Glutamatergic neuron (in vitro differentiated cells): ENCODE data around the gene MT2A. TPM values are rescaled to one million over a fixed set of nuclear protein-coding genes. Genes with fewer than 3 reads are reported as not detected.

Source experiments
- DNase-seq: peaks from one replicate; pipeline ENCODE4 v3.0.0; 2022
- H3K27ac Mint-ChIP-seq: one replicate; pipeline ENCODE4 v1.8.0; 2020; ENCODE audit warnings: mild to moderate bottlenecking, mixed read lengths, inconsistent platforms; ENCODE audit not compliant: unreplicated experiment
- H3K27me3 Mint-ChIP-seq: one replicate; pipeline ENCODE4 v1.8.0; 2020; ENCODE audit warnings: mild to moderate bottlenecking, moderate library complexity, mixed read lengths, inconsistent platforms; ENCODE audit not compliant: unreplicated experiment
- H3K36me3 Mint-ChIP-seq: one replicate; pipeline ENCODE4 v1.8.0; 2020; ENCODE audit warnings: mild to moderate bottlenecking, mixed read lengths, inconsistent platforms; ENCODE audit not compliant: unreplicated experiment
- H3K4me1 Mint-ChIP-seq: one replicate; pipeline ENCODE4 v1.8.0; 2020; ENCODE audit warnings: mild to moderate bottlenecking, low read depth, mixed read lengths, inconsistent platforms; ENCODE audit not compliant: unreplicated experiment
- H3K4me3 Mint-ChIP-seq: one replicate; pipeline ENCODE4 v1.8.0; 2020; ENCODE audit warnings: mild to moderate bottlenecking, mixed read lengths, inconsistent platforms; ENCODE audit not compliant: unreplicated experiment
- H3K9me3 Mint-ChIP-seq: one replicate; pipeline ENCODE4 v1.8.0; 2020; ENCODE audit warnings: mild to moderate bottlenecking, moderate library complexity, mixed read lengths, inconsistent platforms; ENCODE audit not compliant: unreplicated experiment
- CTCF ChIP-seq: fragments of 200-600 bp; sonication (generic); IDR thresholded peaks from one replicate; pipeline ENCODE4 v1.5.0; 2021; ENCODE audit not compliant: partially characterized antibody, unreplicated experiment
- total RNA-seq: library from RNA; stranded (reverse); fragmentation: NEBNext Ultra II Directional; extraction: Animal tissue kit (Norgen Biotek cat#: 25700); gene quantifications from one replicate; pipeline ENCODE4 v1.2.1, GENCODE V29; 2021; ENCODE audit not compliant: unreplicated experiment

The MT2A gene
- total RNA-seq, 1 donor from 2014 or later: not detected

- peaks cover 9% of the 10 kb centered on the region for H3K9me3 Mint-ChIP-seq
- TF ChIP-seq CTCF: no peak
- no peak overlapping the region for H3K4me3 Mint-ChIP-seq
- no peak for DNase-seq
- peaks cover 31% of the 10 kb centered on the region for H3K27me3 Mint-ChIP-seq
- H3K4me1 Mint-ChIP-seq: peaks cover 11% of the 10 kb centered on the region
- no peaks in the 10 kb centered on the region for H3K36me3 Mint-ChIP-seq
- H3K27ac Mint-ChIP-seq: no peak overlapping the region
Observed at GRCh38 chr16:56631197-56631596, 22.8 kb downstream of the MT2A start.

GRCh38 chr16:56631832-56632155 lies 23.4 kb downstream of the MT2A start:
- DNase-seq: no peak
- peaks cover 30% of the 10 kb centered on the region for H3K27me3 Mint-ChIP-seq
- H3K9me3 Mint-ChIP-seq: peaks cover 9% of the 10 kb centered on the region
- H3K27ac Mint-ChIP-seq: no peak overlapping the region
- H3K4me3 Mint-ChIP-seq: peak overlapping the region; percentile 85
- TF ChIP-seq CTCF: no peak
- no peaks in the 10 kb centered on the region for H3K36me3 Mint-ChIP-seq
- H3K4me1 Mint-ChIP-seq: peaks cover 11% of the 10 kb centered on the region

GRCh38 chr16:56632156-56632847 lies 23.9 kb downstream of the MT2A start, which contains the start of gene MT1M:
TSS of gene MT1M (plus strand) at chr16:56632659. CDS start at chr16:56632732, 73 bp downstream.
- DNase-seq: no peak
- no peak for TF ChIP-seq CTCF
- Mint-ChIP-seq H3K4me1 (peaks cover 11% of the 10 kb centered on the region), H3K9me3 (peaks cover 9% of the 10 kb centered on the region), H3K27me3 (peaks cover 28% of the 10 kb centered on the region), H3K27ac (no peak within 1 kb of the TSS), H3K36me3 (no peaks in the 10 kb centered on the region), H3K4me3 (peak within 1 kb of the TSS; percentile 85)

- H3K27ac Mint-ChIP-seq: no peak overlapping the region
- TF ChIP-seq CTCF: no peak
Observed at GRCh38 chr16:56632848-56633365, 24.5 kb downstream of the MT2A start.

GRCh38 chr16:56633535-56633934 lies 25.2 kb downstream of the MT2A start:
- DNase-seq: no peak
- TF ChIP-seq CTCF: no peak
- peaks cover 34% of the 10 kb centered on the region for H3K27me3 Mint-ChIP-seq
- H3K27ac Mint-ChIP-seq: no peak overlapping the region
- no peak overlapping the region for H3K4me3 Mint-ChIP-seq
- peaks cover 14% of the 10 kb centered on the region for H3K4me1 Mint-ChIP-seq
- H3K36me3 Mint-ChIP-seq: no peaks in the 10 kb centered on the region
- H3K9me3 Mint-ChIP-seq: peaks cover 9% of the 10 kb centered on the region

More at GRCh38 chr16:56632848-56633365, 24.5 kb downstream of the MT2A start:
- peaks cover 9% of the 10 kb centered on the region for H3K9me3 Mint-ChIP-seq
- H3K36me3 Mint-ChIP-seq: no peaks in the 10 kb centered on the region
- peaks cover 31% of the 10 kb centered on the region for H3K27me3 Mint-ChIP-seq
- DNase-seq: no peak
- H3K4me1 Mint-ChIP-seq: peaks cover 13% of the 10 kb centered on the region
- H3K4me3 Mint-ChIP-seq: peak overlapping the region; percentile 70
